Kidney capillary endothelial cell (primary cell): Measurements from ENCODE around the gene PTCH1.

Source experiments
- DNase-seq: peaks from one replicate; pipeline ENCODE4 v3.0.0-alpha.2; 2018; ENCODE audit warnings: low spot score

The PTCH1 gene

DNA sequence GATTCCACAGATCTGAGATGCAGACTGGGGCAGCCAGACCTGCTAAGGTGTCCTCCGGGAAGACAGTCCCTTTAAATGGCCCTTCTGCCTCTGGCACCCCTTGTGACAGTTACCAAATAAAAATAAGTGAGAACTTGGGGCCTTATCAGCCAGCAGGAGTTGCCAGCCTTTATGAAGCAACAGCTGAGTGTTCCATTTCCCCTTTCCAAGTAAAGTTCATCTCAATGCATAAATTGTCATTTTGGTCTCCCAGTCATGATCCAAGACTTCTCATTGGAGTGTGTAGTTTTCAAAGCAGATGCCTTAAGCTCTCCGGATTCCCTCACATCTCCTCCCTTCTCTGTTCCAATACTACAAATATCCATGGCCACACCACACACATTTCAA lies 4.1 kb downstream of the PTCH1 start:
- DNase-seq, result no peak

DNA sequence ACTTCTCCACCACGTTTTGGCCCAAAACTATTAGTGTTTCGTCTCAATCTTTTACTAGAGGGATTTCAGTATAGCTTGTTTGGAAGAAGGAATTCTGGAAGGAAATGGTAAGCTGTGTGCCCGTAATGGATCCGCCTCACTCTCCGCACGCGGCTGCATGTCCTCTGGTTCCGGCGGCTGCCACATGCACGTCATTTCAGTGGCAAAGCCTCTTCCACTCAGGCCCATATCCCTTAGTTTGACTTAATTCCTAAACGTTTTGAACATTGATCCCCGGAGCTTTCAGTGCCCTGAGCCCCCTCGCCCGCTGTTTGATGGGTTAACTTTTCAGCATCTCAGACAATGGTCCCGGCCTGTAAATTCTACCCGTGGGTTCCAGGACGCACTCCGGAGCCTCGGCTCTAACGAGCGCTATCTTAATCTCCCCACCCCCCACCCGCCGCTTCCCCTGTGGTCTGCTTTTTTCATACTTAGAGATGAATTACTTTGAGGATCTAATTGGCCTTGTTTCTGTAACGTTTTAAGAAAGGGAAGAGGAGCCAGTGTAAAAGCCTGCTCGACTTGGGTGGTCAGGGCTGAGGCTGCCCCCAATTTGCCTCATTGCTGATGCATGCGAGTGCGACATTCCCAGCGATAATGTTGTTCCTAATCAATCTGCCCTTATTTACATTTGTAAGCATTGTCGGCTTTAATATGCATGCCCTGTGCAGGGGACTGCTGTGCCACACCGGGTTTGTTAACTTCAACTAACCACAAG lies 4.6 kb downstream of the PTCH1 start:
- DNase-seq, result peak; percentile 35

- DNase-seq, result peak; percentile 61
Observed at GRCh38 chr9:95511616-95511931, 5.2 kb downstream of the PTCH1 start.

- DNase-seq, result peak; percentile 90
Observed at GRCh38 chr9:95510709-95511615, 5.8 kb downstream of the PTCH1 start.

DNA sequence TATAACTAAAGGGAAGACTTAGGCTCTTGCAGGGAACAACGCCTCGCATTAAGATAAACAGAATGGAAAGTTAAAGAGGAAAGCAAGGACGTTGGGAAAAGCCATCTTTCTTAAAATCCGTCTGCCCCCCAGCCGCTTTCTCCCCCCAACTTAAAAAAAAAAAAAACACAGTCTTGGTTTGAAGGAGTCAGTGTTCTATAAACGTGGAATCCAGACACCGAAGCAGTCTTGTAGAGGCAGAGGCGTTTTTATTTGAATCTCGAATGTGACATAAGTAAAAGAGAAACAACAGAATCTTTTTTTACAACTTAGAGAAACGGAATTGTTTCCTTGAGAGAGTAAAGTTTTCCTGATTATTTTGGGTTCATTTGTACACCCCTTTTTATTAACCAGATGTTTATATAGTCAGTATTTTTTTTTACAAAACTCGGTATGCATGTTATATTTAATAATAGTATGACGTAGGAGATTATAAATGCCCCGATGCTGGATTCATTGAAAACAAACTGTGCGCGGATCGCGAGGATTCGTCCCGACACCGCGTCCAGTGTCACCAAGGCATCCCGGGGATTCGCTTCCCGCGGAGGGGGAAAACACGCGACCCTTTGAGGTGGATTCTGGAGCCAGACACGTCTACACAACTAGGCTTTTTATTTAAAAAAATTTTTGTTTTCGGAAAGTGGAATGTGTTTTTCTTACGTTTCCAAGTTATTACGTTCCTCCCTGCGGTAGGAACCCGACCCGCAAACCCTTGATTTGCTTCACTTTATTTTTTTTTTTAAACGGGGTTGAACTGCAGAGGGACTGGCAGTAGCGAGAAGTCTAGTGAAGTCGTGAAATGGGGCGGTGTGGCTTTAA lies 6.7 kb downstream of the PTCH1 start:
- peak; percentile 32 for DNase-seq

- peak; percentile 69 for DNase-seq
Observed at GRCh38 chr9:95508968-95509850, 7.6 kb downstream of the PTCH1 start.

- DNase-seq, result peak; percentile 13
Observed at GRCh38 chr9:95508242-95508967, 8.4 kb downstream of the PTCH1 start.

DNA sequence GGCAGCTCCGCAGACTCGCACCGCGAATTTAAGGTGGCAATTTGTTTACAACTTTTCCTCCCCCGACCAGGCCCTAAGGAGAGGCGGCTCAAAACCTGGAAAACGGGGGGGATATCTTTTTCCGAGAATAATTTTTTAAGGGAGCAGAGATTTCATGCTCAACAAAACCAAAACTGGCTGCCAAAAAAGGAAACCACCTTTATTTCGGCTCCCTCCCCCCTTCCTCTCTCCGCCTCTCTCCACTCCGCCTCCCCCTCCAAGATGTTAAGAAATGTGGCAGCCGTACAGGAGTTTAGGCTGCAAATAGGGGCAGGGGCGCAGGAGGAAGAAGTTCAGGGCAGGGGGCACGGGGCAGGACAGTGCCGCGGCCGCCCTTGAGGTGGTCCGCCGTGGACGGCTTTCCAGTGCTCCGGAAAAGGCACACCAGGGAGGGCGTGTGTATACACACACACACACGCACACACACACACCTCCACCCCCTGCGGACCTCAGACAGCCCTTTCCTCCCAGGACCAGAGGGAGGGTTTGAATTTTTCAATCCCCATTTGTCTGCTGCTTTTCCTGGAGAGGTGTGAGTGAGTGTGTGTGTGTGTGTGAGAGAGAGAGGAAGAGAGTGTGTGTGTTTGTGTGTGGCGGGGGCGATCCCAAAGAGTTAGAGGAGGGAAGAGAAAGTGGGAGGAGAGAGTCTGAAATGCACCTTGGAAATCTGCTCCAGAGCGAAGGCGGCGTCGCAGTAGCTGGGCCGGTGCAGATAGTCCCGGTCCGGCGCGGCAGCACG lies 9.1 kb downstream of the PTCH1 start:
- DNase-seq, result peak; percentile 48

DNA sequence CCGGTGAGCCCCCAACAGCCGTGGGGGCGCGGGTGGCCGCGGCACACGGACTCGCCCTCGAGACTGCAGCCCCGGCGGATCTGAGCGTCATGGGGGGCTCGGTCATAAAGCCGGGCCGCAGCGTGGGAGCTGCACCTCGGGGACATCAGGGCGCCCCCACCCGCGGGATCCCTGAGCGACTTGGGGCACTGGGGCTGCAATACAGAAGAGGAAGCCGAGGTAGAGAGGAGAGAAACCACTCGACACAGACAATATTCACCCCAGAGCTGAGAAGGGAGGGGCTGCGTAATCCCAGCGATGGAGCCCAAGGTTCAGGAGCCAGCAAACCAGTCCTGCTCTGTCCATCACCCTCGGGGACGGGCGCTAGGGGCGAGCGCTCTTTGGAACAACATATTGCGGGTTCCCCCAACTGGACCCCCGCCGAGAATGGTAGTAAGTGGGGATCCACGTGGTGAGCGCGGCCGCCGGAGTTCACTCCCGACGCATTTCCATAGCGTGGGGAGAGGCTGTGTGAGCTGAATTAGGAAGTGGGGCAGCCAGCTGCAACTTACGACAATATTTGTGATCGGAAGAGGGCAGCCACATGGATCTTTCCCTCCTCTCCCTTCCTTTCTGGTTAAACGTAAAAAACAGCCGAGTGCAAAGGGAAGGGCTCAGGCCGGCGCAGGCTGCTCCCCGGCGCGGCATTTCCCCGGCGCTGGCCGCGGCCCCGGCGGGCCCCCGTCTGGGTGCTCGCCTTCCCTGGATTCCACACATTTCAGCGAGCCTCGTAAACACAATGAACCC lies 9.9 kb downstream of the PTCH1 start:
- peak; percentile 38 for DNase-seq

DNA sequence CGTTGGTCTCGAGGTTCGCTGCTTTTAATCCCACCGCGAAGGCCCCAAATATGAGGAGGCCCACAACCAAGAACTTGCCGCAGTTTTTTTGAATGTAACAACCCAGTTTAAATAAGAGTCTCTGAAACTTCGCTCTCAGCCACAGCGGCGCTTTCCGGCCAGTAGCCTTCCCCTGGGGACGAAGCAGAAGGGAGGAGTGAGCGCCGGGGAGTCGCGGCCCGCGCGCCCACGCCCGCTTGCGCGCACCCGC lies 10.4 kb downstream of the PTCH1 start:
- DNase-seq, result no peak

GRCh38 chr9:95505717-95506427 lies 10.9 kb downstream of the PTCH1 start:
- DNase-seq, result peak; percentile 60

- no peak for DNase-seq
Observed at GRCh38 chr9:95505072-95505716, 11.6 kb downstream of the PTCH1 start.

DNA sequence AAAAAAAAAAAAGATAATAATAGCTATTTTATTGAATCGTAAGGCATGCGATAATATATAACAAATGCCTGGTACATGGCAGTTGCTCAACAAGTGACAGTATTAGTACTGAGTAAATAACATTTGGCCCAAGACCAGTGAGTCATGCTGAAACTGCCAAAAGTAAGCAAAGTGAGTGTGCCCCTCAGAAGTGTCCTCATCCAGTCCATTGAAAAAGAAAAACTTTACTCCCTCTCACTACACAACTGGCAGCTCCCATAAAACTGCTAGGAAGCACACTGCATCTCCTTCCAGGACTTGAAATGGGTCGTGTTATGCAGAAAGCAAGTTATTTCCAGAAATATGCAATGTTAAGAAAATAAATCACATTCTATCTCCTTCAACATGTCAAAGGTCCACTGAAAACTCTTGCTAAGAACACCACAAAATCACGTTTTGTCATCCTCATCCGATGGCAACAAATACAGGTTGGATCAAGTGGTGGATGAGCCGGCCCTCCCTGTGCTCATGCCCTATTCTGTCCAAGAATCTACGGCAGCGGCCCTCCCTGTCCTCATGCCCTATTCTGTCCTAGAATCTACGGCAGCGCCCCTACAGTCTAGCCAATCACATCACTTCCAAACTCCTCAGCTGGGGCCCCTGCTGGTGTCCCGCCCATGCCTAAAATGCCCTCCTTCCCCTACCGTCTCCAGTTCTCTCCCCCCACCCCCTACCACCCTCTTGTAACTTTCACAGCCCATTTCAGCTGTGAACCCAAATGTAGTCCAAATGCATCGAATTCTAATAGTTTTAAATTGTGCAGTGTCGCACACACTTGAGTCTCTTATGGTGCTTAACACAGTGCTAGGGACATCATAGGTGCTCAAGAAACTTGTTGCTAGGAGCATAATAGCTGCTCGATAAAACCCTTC lies 12.5 kb downstream of the PTCH1 start:
- no peak for DNase-seq

DNA sequence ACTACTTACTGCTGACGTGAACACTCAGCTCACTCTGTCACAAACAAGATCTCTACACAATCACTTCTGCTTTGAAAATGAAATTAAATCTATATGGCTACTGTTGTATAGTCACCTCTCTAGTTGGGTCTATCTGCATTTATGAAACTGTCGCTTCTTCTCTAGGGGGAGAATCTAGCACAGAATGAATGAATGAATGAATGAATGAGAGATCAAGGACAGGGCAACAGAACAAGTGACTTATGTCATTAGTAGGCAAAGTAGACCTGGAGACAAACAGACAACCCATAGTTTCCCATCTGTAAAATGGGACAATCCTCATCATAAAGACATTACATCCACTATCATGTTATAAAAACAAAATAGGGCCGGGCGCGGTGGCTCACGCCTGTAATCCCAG lies 13.4 kb downstream of the PTCH1 start:
- no peak for DNase-seq

DNA sequence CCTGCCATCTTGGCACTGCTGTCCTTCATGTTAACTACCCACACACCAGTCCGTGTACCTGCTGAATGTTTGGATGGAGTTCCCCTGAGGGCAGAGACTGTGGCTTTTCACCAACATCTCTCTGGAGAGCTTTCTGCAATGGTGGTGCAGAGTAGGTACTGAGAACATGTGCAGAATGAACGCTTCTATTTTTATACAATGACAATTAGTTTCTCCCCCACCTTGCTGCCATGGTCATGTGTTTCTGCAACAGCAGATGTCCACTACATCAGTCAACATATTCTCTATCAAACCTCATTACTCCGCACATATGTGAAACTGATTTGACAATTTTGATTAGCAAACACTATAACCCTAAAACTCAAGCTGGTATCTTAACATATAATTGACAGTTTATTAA lies 14.5 kb downstream of the PTCH1 start:
- no peak for DNase-seq

GRCh38 chr9:95499847-95500246 lies 16.9 kb downstream of the PTCH1 start:
- no peak for DNase-seq

DNA sequence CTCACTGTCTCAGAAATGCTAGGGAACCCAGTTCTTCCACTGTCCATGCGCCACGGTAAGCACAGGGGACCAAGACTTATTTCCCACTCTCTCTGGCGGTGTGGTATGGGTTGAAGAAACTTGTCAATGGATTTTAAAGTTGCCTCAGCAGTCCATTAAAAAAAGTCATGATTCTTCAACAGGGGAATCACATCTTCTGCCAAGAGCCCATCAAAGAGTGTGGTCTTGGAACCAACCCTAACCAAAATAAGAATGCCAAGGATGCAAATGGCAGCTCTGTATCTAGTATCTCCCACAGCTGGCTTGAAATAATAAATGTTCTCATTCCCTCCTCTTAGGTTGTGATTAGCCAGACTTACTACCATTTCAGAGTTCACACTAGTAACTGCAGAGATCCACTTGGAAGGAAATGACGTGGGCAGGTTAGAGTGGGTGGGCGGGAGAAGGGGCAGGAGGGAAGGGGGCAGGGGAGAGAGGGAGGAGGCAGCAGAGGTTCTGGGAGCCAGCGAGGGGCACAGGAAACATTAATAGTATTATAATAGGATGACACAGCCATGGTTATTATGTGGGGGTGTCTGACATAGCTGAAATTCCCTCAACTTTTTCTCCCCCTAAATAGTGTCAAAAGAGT lies 17.6 kb downstream of the PTCH1 start:
- DNase-seq, result no peak
